Measurements from ENCODE around the gene HOXA4. TPM values are rescaled to one million over a fixed set of nuclear protein-coding genes. Genes with fewer than 3 reads are reported as not detected.

Gene HOXA4
- total and polyA plus RNA-seq, 12 donors, result 0.20 to 1.2 (median 0.59) TPM; not detected in 4

GRCh38 chr7:27141923-27142579 lies 11.5 kb upstream of the HOXA4 start:
- DNase-seq (no peak), ATAC-seq (no peak)
- no peaks in the 10 kb centered on the region for H3K36me3 ChIP-seq
- no peak for TF ChIP-seq CTCF (IDR thresholded peaks at IDR 0.05)
- WGBS, 2 donors, result 7 to 14% methylated on average over 30 of the region's 30 CpGs
- peaks cover 0 to 49% (median 21%) of the 10 kb centered on the region in 9 donors for H3K4me1 ChIP-seq
- H3K27me3 ChIP-seq, result peaks cover 56 to 100% (median 100%) of the 10 kb centered on the region in 7 donors
- no peak overlapping the region for H3K27ac ChIP-seq
- no peaks in the 10 kb centered on the region for H3K9me3 ChIP-seq
- intact Hi-C loops (cut with DNase I), result no loop called here
- peak overlapping the region in 9 of 10 donors; percentile 10 to 60 (median 33) for H3K4me3 ChIP-seq

- TF ChIP-seq CTCF (IDR thresholded peaks at IDR 0.05), result no peak
- no peaks in the 10 kb centered on the region for H3K9me3 ChIP-seq
- intact Hi-C loops (cut with DNase I), result no loop called here
- DNase-seq, result no peak
- H3K4me1 ChIP-seq, result peaks cover 0 to 48% (median 21%) of the 10 kb centered on the region in 9 donors
- ATAC-seq, result no peak
- H3K27ac ChIP-seq, result no peak overlapping the region
- H3K4me3 ChIP-seq, result peak overlapping the region in 2 of 10 donors; percentile 56 to 60
- H3K36me3 ChIP-seq, result no peaks in the 10 kb centered on the region
- WGBS, 2 donors, result 29 to 36% methylated on average over 18 of the region's 18 CpGs
- peaks cover 56 to 100% (median 100%) of the 10 kb centered on the region in 7 donors for H3K27me3 ChIP-seq
Observed at GRCh38 chr7:27141137-27141922, 10.8 kb upstream of the HOXA4 start.

GRCh38 chr7:27140126-27140857 lies 9.7 kb upstream of the HOXA4 start:
- ATAC-seq (no peak), DNase-seq (no peak)
- no peak overlapping the region for H3K4me3 ChIP-seq
- intact Hi-C loops (cut with DNase I), result no loop called here
- WGBS, 2 donors, result 33 to 42% methylated on average over 15 of the region's 15 CpGs
- peaks cover 0 to 43% (median 19%) of the 10 kb centered on the region in 9 donors for H3K4me1 ChIP-seq
- peaks cover 49 to 100% (median 100%) of the 10 kb centered on the region in 7 donors for H3K27me3 ChIP-seq
- no peak overlapping the region for H3K27ac ChIP-seq
- no peaks in the 10 kb centered on the region for H3K36me3 ChIP-seq
- no peaks in the 10 kb centered on the region for H3K9me3 ChIP-seq
- no peak for TF ChIP-seq CTCF (IDR thresholded peaks at IDR 0.05)

Data from heart right ventricle (tissue), 16 donors.